ENCODE results near the gene LMF1.

Gene LMF1

DNA sequence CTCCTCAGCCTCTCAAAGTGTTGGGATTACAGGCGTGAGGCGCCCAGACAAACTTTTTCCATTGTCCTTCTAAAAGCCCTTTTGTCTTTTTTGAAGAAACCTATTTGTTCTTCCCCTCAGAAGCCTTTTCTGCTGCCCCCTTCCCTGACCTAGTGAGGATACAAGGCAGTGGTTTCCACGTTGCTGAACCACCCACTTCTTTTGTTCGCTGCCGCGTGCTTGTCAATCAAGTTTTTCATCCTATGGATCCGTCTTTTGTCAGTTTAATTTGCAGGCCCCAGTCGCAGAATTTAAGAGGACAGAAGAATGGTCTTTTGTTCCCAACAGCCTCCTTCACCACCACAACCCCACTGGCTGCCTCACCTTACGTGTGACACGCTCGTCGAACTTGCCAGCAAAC, 150.0 kb downstream of the LMF1 start:
- no peak for TF ChIP-seq TAF1 (IDR thresholded peaks at IDR 0.05; ENCODE audit: borderline replicate concordance, insufficient read depth, low read length)
- no peak for TF ChIP-seq SIN3A (IDR thresholded peaks at IDR 0.05; ENCODE audit: borderline replicate concordance, insufficient read depth, low read length)
- TF ChIP-seq POLR2AphosphoS5 (IDR thresholded peaks at IDR 0.05; ENCODE audit: low read depth, low read length) = no peak
- TF ChIP-seq, protein P1, sequence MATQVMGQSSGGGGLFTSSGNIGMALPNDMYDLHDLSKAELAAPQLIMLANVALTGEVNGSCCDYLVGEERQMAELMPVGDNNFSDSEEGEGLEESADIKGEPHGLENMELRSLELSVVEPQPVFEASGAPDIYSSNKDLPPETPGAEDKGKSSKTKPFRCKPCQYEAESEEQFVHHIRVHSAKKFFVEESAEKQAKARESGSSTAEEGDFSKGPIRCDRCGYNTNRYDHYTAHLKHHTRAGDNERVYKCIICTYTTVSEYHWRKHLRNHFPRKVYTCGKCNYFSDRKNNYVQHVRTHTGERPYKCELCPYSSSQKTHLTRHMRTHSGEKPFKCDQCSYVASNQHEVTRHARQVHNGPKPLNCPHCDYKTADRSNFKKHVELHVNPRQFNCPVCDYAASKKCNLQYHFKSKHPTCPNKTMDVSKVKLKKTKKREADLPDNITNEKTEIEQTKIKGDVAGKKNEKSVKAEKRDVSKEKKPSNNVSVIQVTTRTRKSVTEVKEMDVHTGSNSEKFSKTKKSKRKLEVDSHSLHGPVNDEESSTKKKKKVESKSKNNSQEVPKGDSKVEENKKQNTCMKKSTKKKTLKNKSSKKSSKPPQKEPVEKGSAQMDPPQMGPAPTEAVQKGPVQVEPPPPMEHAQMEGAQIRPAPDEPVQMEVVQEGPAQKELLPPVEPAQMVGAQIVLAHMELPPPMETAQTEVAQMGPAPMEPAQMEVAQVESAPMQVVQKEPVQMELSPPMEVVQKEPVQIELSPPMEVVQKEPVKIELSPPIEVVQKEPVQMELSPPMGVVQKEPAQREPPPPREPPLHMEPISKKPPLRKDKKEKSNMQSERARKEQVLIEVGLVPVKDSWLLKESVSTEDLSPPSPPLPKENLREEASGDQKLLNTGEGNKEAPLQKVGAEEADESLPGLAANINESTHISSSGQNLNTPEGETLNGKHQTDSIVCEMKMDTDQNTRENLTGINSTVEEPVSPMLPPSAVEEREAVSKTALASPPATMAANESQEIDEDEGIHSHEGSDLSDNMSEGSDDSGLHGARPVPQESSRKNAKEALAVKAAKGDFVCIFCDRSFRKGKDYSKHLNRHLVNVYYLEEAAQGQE (IDR thresholded peaks at IDR 0.05; ENCODE audit: insufficient read depth in 1 of 2, low read depth in 2 of 2, low read length in 2 of 2) = no peak
- TF ChIP-seq FOXP2 (optimal IDR thresholded peaks at IDR 0.05; ENCODE audit: borderline replicate concordance, extremely low read depth, extremely low read length, insufficient read depth) = no peak

DNA sequence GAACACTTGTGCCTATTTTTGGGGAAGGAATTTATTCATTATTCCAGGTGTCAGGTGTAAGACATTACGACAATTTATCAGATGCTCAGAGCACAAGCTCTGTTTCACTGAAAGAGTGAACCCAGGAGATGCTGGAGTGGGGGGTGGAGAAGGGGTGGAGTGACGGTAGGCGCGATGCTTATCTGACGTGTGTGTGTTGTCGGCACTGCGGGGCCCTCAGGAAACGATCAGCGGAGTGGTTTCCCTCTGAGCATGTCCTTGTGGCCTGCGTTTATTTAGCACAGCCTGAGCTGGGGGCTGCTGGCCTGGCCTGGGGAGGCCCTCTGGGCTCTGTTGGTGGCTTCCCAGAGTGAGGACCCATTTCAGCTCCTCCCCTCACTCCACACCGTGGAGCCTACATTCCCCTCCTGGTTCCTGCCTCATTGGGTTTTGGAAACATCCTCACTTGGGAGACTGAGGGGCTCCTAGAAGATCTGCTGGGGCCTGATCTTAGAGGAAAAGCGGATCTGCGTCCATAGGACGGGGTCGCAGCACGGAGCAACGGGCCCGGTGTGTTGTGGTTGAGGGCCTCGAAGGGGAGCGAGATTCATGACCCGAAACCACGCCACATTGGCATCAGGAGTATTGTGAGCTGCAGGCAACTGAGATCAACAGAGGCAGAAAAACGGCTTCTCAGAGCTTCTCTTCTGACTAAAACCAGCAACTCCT, 151.3 kb downstream of the LMF1 start:
- TF ChIP-seq TAF1 (IDR thresholded peaks at IDR 0.05; ENCODE audit: borderline replicate concordance, insufficient read depth, low read length) (no peak), SIN3A (IDR thresholded peaks at IDR 0.05; ENCODE audit: borderline replicate concordance, insufficient read depth, low read length) (no peak), POLR2AphosphoS5 (IDR thresholded peaks at IDR 0.05; ENCODE audit: low read depth, low read length) (no peak), FOXP2 (optimal IDR thresholded peaks at IDR 0.05; ENCODE audit: borderline replicate concordance, extremely low read depth, extremely low read length, insufficient read depth) (no peak)
- TF ChIP-seq, protein P1 (IDR thresholded peaks at IDR 0.05; ENCODE audit: insufficient read depth in 1 of 2, low read depth in 2 of 2, low read length in 2 of 2) = no peak

DNA sequence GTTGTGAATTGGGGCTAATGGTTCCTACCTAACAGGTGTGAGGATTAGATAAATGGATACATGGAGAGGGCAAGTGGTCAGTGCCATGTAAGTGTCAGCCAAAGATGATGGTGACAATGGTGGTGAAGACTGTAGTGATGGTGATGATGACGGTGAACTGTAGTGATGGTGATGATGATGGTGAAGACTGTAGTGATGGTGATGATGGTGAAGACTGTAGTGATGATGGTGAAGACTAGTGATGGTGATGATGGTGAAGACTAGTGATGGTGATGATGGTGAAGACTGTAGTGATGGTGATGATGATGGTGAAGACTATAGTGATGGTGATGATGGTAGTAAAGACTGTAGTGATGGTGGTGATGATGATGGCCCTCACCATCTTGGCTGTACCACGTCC, 152.2 kb downstream of the LMF1 start:
- TF ChIP-seq POLR2AphosphoS5 (IDR thresholded peaks at IDR 0.05; ENCODE audit: low read depth, low read length) (no peak), FOXP2 (optimal IDR thresholded peaks at IDR 0.05; ENCODE audit: borderline replicate concordance, extremely low read depth, extremely low read length, insufficient read depth) (no peak)
- TF ChIP-seq, protein P1 (IDR thresholded peaks at IDR 0.05; ENCODE audit: insufficient read depth in 1 of 2, low read depth in 2 of 2, low read length in 2 of 2) = no peak

DNA sequence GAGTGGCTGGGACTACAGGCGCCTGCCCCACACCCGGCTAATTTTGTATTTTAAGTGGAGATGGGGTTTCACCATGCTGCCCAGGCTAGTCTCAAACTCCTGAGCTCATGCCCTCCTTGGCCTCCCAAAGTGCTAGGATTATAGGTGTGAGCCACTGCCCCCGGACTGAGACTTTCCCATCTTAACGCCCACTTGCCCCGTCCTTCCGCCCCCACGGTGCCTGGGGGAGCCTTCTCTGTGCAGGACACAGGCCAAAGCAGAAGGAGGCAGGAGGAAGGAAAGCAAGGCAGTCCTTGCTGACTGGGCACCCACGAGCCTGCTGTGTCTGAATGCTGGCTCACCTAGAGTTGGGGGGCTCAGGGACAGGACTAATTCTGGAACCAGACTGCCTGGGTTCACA, 152.7 kb downstream of the LMF1 start:
- TF ChIP-seq POLR2AphosphoS5 (IDR thresholded peaks at IDR 0.05; ENCODE audit: low read depth, low read length) (no peak), TAF1 (IDR thresholded peaks at IDR 0.05; ENCODE audit: borderline replicate concordance, insufficient read depth, low read length) (no peak), SIN3A (IDR thresholded peaks at IDR 0.05; ENCODE audit: borderline replicate concordance, insufficient read depth, low read length) (no peak), FOXP2 (optimal IDR thresholded peaks at IDR 0.05; ENCODE audit: borderline replicate concordance, extremely low read depth, extremely low read length, insufficient read depth) (no peak)
- TF ChIP-seq, protein P1 (IDR thresholded peaks at IDR 0.05; ENCODE audit: insufficient read depth in 1 of 2, low read depth in 2 of 2, low read length in 2 of 2) = no peak

Data from PFSK-1 (cell line).